ENCODE data around the gene RNU7-1.
A peak's percentile ranks its signal among the peaks of the same experiment; 100 is the strongest.

RNU7-1 gene

GRCh38 chr12:6965026-6965661 is 21.5 kb downstream of the RNU7-1 start:
- peak; percentile 86 for DNase-seq (ENCODE audit: low spot score)

GRCh38 chr12:6965714-6966113 is 22.1 kb downstream of the RNU7-1 start:
- no peak for DNase-seq (ENCODE audit: low spot score)

GRCh38 chr12:6966351-6966750 is 22.7 kb downstream of the RNU7-1 start:
- DNase-seq (ENCODE audit: low spot score) = no peak

GRCh38 chr12:6967651-6968100 is 24.1 kb downstream of the RNU7-1 start:
- no peak for DNase-seq (ENCODE audit: low spot score)

DNA sequence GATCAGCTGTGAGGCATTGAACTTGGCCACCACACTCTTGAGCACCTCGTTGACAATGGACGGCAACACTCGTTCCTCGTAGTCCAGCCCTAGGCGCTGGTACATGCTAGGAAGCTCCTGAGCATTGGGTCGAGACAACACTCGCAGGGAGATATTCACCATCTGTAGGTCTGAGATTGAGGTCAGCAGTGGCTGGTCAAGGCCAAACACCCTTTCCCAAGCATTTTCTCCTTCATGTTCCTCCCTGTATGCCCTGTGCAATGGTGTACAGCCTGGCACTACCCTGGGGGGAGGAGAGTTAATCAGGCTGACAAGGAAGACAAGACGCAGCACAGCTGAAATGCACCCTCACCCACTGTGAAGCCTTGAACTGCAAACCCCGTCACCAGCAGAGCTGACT is 24.8 kb downstream of the RNU7-1 start:
- DNase-seq (ENCODE audit: low spot score) = no peak

DNA sequence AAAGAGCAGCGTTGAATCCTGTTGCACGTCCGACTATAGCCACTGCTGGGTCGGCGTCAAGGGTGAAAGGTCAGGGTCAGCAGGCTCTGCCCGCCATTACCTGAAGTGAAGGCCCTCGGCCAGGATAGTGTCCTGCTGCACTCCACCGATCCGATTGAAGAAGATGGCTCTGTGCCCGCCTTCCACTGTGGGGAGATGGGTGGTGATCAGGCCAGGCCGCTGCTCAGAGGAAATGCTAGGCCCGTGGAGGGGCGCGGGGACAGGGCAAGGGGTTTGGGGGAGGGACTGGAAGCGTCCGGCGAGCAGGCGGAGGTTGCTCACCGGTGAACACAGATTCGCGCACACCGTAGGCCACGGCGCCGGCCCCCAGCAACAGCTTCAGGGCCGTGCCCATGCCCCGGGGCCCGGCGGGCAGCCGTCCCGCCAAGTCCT is 26.5 kb downstream of the RNU7-1 start:
- DNase-seq (ENCODE audit: low spot score) = no peak

DNA sequence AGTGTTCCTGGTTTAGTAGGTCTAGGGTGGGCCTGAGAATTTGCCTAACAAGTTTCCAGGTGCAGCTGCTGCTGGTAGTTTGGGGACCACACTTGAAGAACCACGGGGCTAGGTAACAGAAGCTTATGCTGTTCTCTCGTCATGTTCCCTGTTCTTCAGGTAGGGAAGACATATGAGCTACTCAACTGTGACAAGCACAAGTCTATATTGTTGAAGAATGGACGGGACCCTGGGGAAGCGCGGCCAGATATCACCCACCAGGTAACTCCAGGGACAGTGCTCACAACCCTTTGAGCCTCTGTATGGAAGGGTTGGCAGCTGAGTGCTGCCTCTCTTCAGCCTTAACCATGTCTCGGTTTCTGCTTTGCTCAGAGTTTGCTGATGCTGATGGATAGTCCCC is 30.6 kb downstream of the RNU7-1 start:
- DNase-seq (ENCODE audit: low spot score) = no peak

- DNase-seq (ENCODE audit: low spot score) = no peak
Observed at GRCh38 chr12:6975297-6976032, 31.8 kb downstream of the RNU7-1 start.

DNA sequence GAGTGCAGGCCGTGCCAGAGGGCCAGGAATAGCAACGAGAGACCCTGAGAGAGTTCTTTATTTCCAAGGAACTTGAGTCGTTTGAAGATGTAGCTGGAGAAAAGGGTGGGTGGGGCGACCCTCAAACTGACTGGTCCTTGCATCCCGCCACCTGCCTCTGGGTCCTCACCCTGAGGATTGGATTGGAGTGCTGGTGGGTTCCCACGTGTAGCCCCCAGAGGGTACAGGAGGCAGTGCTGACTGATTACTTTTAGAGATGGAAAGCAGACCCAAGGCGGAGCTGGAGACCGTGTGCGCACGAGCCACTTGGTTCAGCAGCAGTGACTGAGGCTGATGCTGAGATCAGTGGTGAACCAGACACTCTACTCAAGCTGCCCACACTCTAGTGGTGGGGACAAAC is 34.0 kb downstream of the RNU7-1 start:
- DNase-seq (ENCODE audit: low spot score) = no peak

DNA sequence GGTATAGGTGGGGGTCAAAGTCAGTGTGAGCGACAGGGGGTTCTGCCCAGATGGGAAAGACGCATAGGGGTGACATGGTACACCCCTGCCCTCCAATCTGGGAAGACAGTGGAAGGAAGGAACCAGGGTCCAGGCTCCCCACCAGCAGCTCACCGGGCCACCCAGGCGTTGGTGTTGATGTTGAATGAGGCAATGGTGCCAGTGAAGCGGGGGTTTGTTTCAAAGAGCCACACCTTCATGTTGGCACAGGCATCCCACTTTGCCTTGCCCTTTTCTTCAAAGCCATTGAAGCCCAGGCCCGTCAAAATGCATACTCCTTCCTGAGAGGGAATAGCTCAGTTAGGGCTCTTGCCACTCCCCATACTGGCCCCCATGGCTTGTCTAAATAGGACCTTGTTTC is 34.6 kb downstream of the RNU7-1 start:
- no peak for DNase-seq (ENCODE audit: low spot score)

GRCh38 chr12:6978611-6979011 is 35.0 kb downstream of the RNU7-1 start:
- no peak for DNase-seq (ENCODE audit: low spot score)

GRCh38 chr12:6979021-6979420 is 35.4 kb downstream of the RNU7-1 start:
- no peak for DNase-seq (ENCODE audit: low spot score)

DNA sequence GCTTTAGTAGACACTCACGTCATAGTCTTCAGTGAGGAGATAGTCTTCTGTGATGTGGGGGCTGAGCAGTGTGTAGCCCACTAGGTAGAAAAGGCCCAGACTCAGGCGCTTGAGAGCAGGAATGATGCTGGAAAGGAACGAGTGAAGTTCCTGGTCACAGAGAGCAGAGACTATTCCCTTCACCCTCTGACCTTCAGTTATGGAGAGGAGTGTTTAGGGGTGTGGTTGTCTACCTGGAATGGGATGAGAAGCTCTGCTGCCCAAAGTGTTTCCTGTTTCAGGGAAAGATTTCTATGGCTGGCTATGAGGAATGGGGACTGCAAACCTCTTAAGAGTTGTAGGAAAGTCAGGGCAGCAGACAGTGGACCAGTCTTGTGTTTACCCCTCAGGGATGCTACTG is 35.8 kb downstream of the RNU7-1 start:
- no peak for DNase-seq (ENCODE audit: low spot score)

- DNase-seq (ENCODE audit: low spot score) = no peak
Observed at GRCh38 chr12:6980075-6980474, 36.5 kb downstream of the RNU7-1 start.

DNA sequence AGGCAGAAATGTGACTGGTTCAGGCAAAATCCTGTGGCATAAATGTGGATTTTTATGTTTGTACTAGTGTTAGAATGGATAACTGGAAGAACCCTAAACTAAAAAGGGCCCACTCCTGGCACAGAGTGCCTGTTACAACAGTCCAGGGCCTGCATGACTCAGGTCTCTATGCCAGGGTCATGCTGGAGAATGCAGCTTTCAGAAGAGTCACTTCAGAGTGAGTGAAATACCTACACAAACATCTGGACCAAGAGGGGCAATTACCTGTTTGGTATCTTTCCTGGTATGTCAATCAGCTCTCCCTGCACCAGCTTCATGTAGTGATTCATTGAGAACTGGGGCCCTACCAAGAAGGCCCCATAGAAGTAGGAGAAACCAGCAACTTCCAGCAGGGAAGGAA is 37.1 kb downstream of the RNU7-1 start:
- no peak for DNase-seq (ENCODE audit: low spot score)

GRCh38 chr12:6981152-6982052 is 37.8 kb downstream of the RNU7-1 start:
- no peak for DNase-seq (ENCODE audit: low spot score)

- DNase-seq (ENCODE audit: low spot score) = no peak
Observed at GRCh38 chr12:6982532-6982931, 38.9 kb downstream of the RNU7-1 start.

GRCh38 chr12:6987956-6988553 is 44.4 kb downstream of the RNU7-1 start:
- no peak for DNase-seq (ENCODE audit: low spot score)

Measured in iPS-NIHi11 (cell line).